ENCODE data around the gene ANXA2. TPM values are rescaled to one million over a fixed set of nuclear protein-coding genes. Genes with fewer than 3 reads are reported as not detected.

The ANXA2 gene
- total RNA-seq, 4 donors from 2014 or later = 376 to 811 (median 549) TPM

DNA sequence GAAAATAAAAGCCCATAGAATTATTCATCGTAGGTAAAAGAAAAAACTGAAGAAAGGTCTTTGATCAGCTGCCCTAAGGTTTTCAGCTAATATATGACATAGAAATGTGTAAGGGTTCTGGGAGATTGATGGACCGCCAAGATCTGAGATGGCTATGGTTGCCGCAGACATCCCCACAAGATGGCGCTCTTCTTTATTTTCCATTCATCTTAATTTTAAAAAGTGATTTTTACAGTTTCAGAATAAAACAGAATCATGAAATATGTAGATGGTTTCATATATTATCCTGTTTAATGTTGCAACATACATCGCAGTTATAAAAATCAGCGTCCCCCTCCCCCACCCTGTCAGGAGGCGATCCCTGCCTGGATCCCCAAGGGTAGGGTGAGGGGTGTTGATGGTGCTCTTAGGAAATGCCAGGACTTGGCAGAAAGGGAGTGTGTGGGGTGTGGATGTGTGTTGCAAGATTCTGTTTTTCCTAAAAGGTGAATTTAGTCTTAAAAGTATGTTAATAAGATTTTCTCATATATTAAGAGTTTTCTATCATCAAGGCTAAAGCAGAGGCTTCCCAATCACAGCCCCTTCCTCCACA lies 68.8 kb downstream of the ANXA2 start:
- Histone ChIP-seq H3K36me3 (no peaks in the 10 kb centered on the region), H3K4me1 (no peaks in the 10 kb centered on the region), H3K27ac (no peak overlapping the region), H3K27me3 (peaks cover 0 to 25% of the 10 kb centered on the region in 2 donors), H3K4me3 (no peak overlapping the region), H3K9me3 (no peaks in the 10 kb centered on the region)
- intact Hi-C loops (cut with DNase I; ENCODE audit: low total_unique reads) = no loop called here
- no peak for DNase-seq
- no peak for TF ChIP-seq POLR2A (IDR thresholded peaks at IDR 0.05)
- TF ChIP-seq, protein P1, sequence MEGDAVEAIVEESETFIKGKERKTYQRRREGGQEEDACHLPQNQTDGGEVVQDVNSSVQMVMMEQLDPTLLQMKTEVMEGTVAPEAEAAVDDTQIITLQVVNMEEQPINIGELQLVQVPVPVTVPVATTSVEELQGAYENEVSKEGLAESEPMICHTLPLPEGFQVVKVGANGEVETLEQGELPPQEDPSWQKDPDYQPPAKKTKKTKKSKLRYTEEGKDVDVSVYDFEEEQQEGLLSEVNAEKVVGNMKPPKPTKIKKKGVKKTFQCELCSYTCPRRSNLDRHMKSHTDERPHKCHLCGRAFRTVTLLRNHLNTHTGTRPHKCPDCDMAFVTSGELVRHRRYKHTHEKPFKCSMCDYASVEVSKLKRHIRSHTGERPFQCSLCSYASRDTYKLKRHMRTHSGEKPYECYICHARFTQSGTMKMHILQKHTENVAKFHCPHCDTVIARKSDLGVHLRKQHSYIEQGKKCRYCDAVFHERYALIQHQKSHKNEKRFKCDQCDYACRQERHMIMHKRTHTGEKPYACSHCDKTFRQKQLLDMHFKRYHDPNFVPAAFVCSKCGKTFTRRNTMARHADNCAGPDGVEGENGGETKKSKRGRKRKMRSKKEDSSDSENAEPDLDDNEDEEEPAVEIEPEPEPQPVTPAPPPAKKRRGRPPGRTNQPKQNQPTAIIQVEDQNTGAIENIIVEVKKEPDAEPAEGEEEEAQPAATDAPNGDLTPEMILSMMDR (IDR thresholded peaks at IDR 0.05) = peak in 2 of 4 experiments; percentile 22 to 37

DNA sequence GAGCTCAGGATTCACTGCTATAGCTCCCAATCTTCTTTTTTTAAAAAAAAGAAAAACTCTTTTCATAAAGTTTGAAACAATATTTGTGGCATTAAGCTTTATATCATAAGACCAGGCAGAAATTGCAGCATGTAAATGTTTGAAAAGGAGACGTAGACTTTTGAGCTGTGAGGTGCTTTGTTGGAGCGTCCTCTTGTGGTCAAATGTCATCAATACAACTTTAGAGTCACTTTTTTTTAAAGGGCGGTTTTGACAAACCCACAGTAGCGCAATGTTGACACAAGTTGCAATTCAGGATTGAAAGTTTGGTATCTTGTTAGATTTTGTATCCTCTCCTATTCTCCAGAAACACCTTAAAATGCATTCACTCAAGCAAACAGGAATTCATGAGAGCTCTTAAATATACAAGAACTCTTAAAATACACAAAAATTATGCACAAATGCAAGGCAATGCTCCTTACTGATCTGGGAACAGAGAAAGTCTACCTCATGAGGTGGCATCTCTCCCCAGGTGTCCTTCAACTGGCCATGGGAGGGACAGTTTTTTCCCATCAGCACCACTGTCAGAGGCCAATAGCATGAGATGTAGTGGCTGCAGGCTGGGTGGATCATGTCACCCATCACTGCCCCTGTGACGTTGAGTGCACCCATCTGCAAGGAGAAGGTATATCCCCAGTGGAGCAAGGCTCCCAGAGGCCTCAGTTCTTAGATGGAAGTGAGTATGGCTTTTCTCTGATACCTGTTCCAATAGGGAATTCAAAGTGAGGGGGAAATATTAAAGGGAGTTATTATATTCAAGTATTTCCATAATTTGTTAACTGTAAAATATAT lies 70.7 kb downstream of the ANXA2 start:
- no peaks in the 10 kb centered on the region for H3K36me3 ChIP-seq
- intact Hi-C loops (cut with DNase I; ENCODE audit: low total_unique reads) = no loop called here

DNA sequence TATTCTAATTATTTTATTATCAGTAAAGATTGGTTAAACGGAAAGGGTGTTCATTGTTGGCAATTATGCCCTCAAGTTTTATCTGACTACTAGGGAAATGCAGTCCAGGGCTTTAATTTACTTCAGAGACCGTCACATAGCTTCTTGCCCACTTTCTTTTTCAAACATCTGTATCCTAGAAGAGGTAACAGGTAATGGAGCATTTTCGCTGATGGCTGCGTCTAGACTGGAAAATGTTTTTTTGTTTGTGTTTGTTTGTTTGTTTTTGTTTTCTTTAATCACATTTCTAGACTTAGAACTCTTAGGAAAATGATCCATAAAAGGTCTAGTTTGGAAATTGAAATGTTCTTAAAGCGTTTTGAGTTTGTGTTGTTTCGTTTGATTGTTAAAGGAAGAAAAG lies 71.4 kb downstream of the ANXA2 start:
- no peaks in the 10 kb centered on the region for H3K4me1 ChIP-seq
- no peaks in the 10 kb centered on the region for H3K36me3 ChIP-seq
- H3K4me3 ChIP-seq = no peak overlapping the region
- intact Hi-C loops (cut with DNase I; ENCODE audit: low total_unique reads) = no loop called here
- H3K9me3 ChIP-seq = no peaks in the 10 kb centered on the region
- H3K27ac ChIP-seq = no peak overlapping the region
- DNase-seq = no peak
- TF ChIP-seq, protein P1 (IDR thresholded peaks at IDR 0.05) = no peak
- no peak for TF ChIP-seq POLR2A (IDR thresholded peaks at IDR 0.05)
- H3K27me3 ChIP-seq = peaks cover 0 to 25% of the 10 kb centered on the region in 2 donors

More for the DNA sequence above, 70.7 kb downstream of the ANXA2 start:
- TF ChIP-seq, protein P1 (IDR thresholded peaks at IDR 0.05) = peak; percentile 44 to 74 (median 62)
- TF ChIP-seq POLR2A (IDR thresholded peaks at IDR 0.05) = no peak
- DNase-seq = no peak
- Histone ChIP-seq H3K27me3 (peaks cover 0 to 25% of the 10 kb centered on the region in 2 donors), H3K4me3 (no peak overlapping the region), H3K27ac (no peak overlapping the region), H3K4me1 (no peaks in the 10 kb centered on the region), H3K9me3 (no peaks in the 10 kb centered on the region)

DNA sequence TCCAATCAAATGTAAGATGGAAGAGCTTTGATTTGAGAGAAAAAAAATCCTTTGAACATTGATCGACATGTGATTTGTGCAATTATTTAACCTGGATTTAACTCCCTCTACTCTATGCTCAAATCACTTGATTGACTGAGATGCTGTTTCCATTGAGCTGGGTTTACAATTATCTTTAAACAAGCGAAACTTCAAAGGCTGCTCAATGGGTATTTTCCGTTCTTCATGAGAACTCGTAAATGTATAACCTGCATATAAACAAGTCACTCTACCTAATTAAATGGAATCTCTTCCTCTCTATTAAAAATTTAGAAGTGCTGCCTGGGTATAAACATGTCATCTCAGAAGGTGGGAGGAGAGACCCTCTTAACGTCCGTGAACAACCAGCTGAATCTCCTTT lies 71.9 kb downstream of the ANXA2 start:
- Histone ChIP-seq H3K4me3 (no peak overlapping the region), H3K4me1 (no peaks in the 10 kb centered on the region), H3K36me3 (no peaks in the 10 kb centered on the region), H3K27me3 (peaks cover 0 to 25% of the 10 kb centered on the region in 2 donors), H3K9me3 (no peaks in the 10 kb centered on the region), H3K27ac (no peak overlapping the region)
- no peak for TF ChIP-seq POLR2A (IDR thresholded peaks at IDR 0.05)
- TF ChIP-seq, protein P1 (IDR thresholded peaks at IDR 0.05) = no peak
- intact Hi-C loops (cut with DNase I; ENCODE audit: low total_unique reads) = no loop called here
- no peak for DNase-seq
